Measurements from ENCODE around the gene DEFB132. TPM values are rescaled to one million over a fixed set of nuclear protein-coding genes. Genes with fewer than 3 reads are reported as not detected.
"Not testable (repeated sequence)": the region's sequence is repeated elsewhere in the genome, so short reads cannot be mapped to it uniquely, and the experiment has no call there.

Gene DEFB132
- total RNA-seq, 4 donors from 2014 or later, result not detected

- DNase-seq, result no peak
- no peaks in the 10 kb centered on the region for H3K9me3 ChIP-seq
- no peak overlapping the region for H3K4me3 ChIP-seq
- H3K36me3 ChIP-seq, result no peaks in the 10 kb centered on the region
- H3K27me3 ChIP-seq, result no peaks in the 10 kb centered on the region
- H3K27ac ChIP-seq, result no peak overlapping the region
- H3K4me1 ChIP-seq, result no peaks in the 10 kb centered on the region
- TF ChIP-seq CTCF (IDR thresholded peaks at IDR 0.05), result no peak
- no peak for TF ChIP-seq POLR2A (IDR thresholded peaks at IDR 0.05)
- intact Hi-C loops (cut with DNase I; ENCODE audit: low total_unique reads), result no loop called here
Observed at GRCh38 chr20:251354-251753, 6.2 kb upstream of the DEFB132 start.

- intact Hi-C loops (cut with DNase I; ENCODE audit: low total_unique reads), result no loop called here
- TF ChIP-seq CTCF (IDR thresholded peaks at IDR 0.05) (no peak), POLR2A (IDR thresholded peaks at IDR 0.05) (no peak)
- no peak for DNase-seq
- no peaks in the 10 kb centered on the region for H3K27me3 ChIP-seq
- no peaks in the 10 kb centered on the region for H3K36me3 ChIP-seq
- H3K4me3 ChIP-seq, result no peak overlapping the region
- no peak overlapping the region for H3K27ac ChIP-seq
- H3K4me1 ChIP-seq, result no peaks in the 10 kb centered on the region
- no peaks in the 10 kb centered on the region for H3K9me3 ChIP-seq
Observed at GRCh38 chr20:252801-253200, 4.7 kb upstream of the DEFB132 start.

DNA sequence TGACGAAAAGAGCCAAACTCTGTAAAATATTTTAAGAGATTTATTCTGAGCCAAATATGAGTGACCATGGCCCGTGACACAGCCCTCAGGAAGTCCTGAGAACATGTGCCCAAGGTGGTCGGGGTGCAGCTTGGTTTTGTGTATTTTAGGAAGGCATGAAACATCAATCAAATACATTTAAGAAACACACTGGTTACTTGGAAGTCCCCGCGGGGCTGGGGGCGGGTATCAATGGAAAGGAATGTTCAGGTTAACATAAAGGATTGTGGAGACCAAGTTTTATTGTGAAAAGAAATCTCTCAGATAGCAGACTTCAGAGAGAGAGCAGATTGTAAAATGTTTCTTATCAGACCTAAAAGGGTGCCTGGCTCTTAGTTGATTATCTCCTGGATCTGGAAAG, 4.1 kb upstream of the DEFB132 start:
- H3K9me3 ChIP-seq; H3K27ac ChIP-seq; H3K27me3 ChIP-seq; H3K36me3 ChIP-seq; H3K4me3 ChIP-seq; intact Hi-C loops (cut with DNase I; ENCODE audit: low total_unique reads); DNase-seq; H3K4me1 ChIP-seq: not testable (repeated sequence)

DNA sequence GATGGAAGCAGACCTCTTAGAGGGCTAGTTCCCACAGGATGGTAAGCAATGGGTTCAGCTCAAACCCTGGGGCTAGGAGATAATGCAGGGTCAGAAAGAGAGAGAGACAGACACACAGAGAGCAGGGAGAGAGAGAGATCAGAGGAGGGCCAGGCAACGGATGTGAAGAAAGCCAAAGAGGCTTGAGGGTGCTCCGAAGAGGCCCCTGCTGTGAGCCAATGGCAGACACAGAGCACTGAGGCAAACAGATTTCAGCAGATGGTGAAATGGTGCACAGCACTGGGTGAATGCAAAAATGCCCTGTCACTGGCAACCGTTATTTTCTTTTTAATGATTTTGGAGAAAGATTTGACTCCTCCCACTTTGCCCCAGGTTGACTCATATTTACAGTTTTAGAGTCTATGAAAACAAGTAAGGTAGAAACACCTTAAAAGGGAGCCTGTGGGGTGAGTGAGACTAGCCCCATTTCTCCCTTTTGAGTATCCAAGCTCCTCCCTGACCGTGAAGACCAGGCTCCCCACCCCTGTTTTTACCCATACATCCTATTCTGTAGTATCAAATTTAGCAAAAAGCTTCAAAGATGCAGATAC, 840 bp downstream of the DEFB132 start:
- H3K4me1 ChIP-seq, result no peaks in the 10 kb centered on the region
- H3K4me3 ChIP-seq, result no peak overlapping the region
- H3K9me3 ChIP-seq, result no peaks in the 10 kb centered on the region
- intact Hi-C loops (cut with DNase I; ENCODE audit: low total_unique reads), result no loop called here
- peaks cover 0 to 3% of the 10 kb centered on the region in 2 donors for H3K36me3 ChIP-seq
- no peaks in the 10 kb centered on the region for H3K27me3 ChIP-seq
- no peak overlapping the region for H3K27ac ChIP-seq
- no peak for DNase-seq
- TF ChIP-seq POLR2A (IDR thresholded peaks at IDR 0.05) (no peak), CTCF (IDR thresholded peaks at IDR 0.05) (no peak)

GRCh38 chr20:258963-259362, 1.4 kb downstream of the DEFB132 start:
- no peaks in the 10 kb centered on the region for H3K4me1 ChIP-seq
- H3K36me3 ChIP-seq, result peaks cover 0 to 3% of the 10 kb centered on the region in 2 donors
- H3K9me3 ChIP-seq, result no peaks in the 10 kb centered on the region
- no peak for TF ChIP-seq POLR2A (IDR thresholded peaks at IDR 0.05)
- TF ChIP-seq CTCF (IDR thresholded peaks at IDR 0.05), result no peak
- no peaks in the 10 kb centered on the region for H3K27me3 ChIP-seq
- intact Hi-C loops (cut with DNase I; ENCODE audit: low total_unique reads), result no loop called here
- no peak overlapping the region for H3K4me3 ChIP-seq
- DNase-seq, result no peak
- H3K27ac ChIP-seq, result no peak overlapping the region

DNA sequence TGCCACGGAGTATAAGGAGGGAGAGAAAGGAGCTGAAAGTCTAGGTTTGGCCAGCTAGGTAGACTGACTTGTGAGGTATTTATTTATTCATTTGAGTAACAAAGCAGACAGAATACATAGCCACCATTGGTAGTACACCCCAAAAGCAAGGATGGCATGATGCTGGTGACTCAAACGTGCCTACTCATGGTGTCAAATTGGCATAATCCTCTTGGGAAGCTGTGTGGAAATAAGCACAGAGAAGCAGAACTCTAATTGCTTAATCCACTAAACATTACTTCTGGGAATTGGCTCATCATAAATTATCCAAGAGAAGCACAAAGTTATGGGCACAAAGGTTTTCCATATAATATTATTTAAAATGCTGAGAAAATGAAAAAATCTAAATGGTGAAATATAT, 2.5 kb downstream of the DEFB132 start:
- H3K4me3 ChIP-seq, result no peak overlapping the region

More for the DNA sequence above, 2.5 kb downstream of the DEFB132 start:
- H3K27ac ChIP-seq, result no peak overlapping the region
- DNase-seq, result no peak
- no peak for TF ChIP-seq CTCF (IDR thresholded peaks at IDR 0.05)
- no peak for TF ChIP-seq POLR2A (IDR thresholded peaks at IDR 0.05)
- H3K4me1 ChIP-seq, result no peaks in the 10 kb centered on the region
- H3K9me3 ChIP-seq, result no peaks in the 10 kb centered on the region
- peaks cover 0 to 3% of the 10 kb centered on the region in 2 donors for H3K36me3 ChIP-seq
- intact Hi-C loops (cut with DNase I; ENCODE audit: low total_unique reads), result no loop called here
- H3K27me3 ChIP-seq, result no peaks in the 10 kb centered on the region

All from uterus (tissue), 4 donors.